WI38 (cell line): Measurements from ENCODE around the gene BZW2.

Source experiments
- H3K4me3 ChIP-seq: 2 replicates; pipeline ENCODE4 v1.5.1; 2011; ENCODE audit warnings: low read depth, mild to moderate bottlenecking, control low read depth, low read length
- TF ChIP-seq, protein P1 (sequence below): IDR thresholded peaks from 2 replicates; pipeline ENCODE4 v1.5.1; 2012; ENCODE audit warnings: low read depth, mild to moderate bottlenecking, control low read depth, low read length

Gene BZW2

DNA sequence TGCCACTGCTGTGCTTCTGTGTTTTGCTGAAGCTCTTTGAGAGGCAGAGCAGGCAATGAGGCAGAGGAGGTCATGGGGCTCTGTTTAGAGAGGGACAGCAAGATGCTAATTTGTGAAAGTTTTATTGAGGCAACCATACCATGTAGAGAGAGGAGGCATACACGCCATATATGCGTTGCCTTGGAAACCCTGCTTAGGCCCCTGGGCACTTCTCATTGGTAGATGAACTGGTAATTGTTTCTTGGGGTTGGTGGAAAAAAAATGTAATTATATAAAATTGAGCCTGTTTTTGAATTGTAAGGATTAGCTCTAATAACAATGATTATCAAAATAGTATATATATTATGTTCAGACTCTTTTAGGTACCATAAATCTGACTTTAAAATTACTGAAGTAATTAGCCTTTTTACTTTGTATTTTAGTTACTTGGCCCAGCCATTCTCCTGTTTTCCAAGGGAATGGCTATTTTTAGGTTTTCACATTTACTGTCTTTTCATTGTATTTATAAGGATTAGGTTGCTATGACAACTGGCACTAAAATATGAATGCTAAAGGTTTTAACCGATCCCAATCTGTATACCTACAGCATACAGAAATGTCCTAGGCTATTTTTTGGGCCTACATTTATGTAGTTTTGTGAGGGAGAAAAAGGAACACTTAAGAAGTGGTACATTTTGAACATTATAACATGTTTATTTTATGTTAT is 52.4 kb downstream of the BZW2 start:
- H3K4me3 ChIP-seq: no peak overlapping the region
- TF ChIP-seq, protein P1, sequence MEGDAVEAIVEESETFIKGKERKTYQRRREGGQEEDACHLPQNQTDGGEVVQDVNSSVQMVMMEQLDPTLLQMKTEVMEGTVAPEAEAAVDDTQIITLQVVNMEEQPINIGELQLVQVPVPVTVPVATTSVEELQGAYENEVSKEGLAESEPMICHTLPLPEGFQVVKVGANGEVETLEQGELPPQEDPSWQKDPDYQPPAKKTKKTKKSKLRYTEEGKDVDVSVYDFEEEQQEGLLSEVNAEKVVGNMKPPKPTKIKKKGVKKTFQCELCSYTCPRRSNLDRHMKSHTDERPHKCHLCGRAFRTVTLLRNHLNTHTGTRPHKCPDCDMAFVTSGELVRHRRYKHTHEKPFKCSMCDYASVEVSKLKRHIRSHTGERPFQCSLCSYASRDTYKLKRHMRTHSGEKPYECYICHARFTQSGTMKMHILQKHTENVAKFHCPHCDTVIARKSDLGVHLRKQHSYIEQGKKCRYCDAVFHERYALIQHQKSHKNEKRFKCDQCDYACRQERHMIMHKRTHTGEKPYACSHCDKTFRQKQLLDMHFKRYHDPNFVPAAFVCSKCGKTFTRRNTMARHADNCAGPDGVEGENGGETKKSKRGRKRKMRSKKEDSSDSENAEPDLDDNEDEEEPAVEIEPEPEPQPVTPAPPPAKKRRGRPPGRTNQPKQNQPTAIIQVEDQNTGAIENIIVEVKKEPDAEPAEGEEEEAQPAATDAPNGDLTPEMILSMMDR: no peak

DNA sequence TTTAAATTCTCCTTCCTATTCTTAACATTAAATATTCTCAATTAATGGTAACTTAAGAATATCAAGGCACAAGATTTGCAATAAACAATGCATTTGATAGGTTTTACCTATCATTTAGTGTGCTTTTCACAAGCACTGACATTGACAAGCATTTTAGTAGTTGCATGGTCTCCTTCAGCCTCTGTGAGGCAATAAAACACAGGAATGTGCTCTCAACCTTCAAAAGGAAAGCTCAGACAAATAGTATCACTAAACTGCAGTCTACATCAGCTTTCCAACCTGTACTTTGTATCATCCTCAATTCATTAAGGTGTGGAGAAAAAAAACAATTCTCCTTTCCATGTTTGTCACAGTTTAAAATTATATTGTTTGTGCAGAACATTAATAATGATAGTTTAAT is 56.5 kb downstream of the BZW2 start:
- TF ChIP-seq, protein P1: no peak
- no peak overlapping the region for H3K4me3 ChIP-seq

DNA sequence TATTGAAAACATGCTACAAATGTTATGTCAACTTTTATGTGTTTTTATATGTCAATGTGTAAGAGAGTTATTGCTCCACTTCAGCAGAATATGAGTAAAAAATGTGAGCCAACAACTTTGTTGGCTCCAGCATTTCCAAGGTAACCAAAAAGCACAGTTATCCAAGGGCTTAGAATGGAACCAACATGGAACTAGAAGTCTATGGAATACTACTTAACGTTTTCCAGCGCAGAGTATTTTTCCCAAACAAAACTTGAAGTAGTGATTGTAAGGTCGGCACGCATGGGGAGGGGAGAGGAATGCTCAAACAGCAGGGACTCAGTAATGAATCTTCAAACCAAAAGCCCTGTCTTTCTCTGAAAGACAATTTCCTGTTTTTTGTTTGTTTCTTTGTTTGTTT is 62.5 kb downstream of the BZW2 start:
- TF ChIP-seq, protein P1: no peak
- H3K4me3 ChIP-seq: no peak overlapping the region

DNA sequence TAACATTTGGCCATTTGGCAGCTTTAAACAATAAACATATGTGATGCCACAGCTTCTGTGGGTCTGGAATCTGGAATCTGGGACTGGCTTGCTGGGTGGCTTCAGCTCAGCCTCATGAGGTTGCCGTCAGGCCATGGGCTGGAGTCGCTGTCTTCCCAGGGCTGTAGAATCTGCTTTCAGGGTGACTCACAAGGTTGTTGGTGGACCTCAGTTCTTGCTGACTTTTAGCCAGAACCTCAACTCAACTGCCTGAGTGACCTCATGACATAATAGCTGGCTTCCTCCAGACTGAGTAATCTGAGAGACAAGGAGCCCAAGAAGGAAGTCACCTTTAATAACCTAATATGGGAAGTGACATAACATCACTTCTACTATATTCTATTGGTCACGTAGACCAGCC is 63.0 kb downstream of the BZW2 start:
- H3K4me3 ChIP-seq: no peak overlapping the region
- TF ChIP-seq, protein P1: no peak

DNA sequence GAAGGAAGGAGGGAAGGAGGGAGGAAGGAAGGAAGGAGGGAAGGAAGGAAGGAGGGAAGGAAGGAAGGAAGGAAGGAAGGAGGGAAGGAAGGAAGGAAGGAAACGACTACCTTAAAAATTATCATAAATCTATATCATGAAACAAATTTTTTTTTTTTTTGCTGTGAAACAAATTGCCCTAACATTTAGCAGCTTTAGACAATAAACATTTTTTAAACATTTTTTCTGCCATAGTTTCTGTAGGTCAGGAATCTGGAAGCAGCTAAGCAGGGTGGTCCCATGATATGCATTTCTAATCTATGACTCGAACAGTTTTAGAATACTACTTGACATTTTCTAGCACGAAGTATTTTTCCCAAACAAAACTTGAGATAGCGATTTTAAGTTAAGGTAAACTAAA is 64.7 kb downstream of the BZW2 start:
- TF ChIP-seq, protein P1: no peak
- H3K4me3 ChIP-seq: no peak overlapping the region

DNA sequence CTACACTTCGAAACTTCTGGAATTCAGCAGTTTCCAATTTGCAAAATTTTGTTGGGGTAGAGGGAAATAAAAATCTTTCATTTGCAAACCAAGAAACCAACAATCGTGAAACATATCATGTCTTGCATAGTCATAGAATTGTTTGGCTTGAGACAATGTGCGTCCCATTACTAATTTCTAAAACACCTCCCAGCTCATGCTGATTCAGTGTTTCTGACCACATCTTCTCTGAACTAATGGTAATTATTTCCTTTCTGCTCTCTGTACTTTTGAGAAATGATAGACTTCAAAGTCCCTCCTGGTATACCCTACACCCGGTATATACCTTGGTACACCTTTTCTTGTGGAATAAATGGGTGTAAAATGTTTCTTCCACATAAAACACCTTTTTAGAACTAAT is 65.7 kb downstream of the BZW2 start:
- H3K4me3 ChIP-seq: no peak overlapping the region
- TF ChIP-seq, protein P1: no peak

DNA sequence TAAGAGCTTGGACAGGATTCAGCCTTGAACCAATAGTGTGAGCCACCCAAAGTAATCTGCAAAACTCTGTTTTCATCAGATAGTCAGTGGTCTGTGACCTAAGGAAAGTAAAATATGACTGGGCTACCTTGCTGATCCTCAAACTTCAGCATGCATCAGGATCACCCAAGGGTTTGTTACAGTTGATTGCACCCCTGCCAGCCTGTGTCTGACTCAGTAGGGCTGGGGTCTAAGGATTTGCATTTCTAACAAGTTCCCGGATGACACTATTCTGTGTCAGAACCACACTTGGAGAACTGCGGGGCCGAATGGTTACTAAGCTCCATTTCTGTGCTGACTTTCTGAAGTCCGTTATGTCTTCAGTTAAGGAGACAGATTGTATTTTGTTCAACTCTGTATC is 66.9 kb downstream of the BZW2 start:
- TF ChIP-seq, protein P1: no peak

More for the DNA sequence above, 66.9 kb downstream of the BZW2 start:
- no peak overlapping the region for H3K4me3 ChIP-seq
